ACC112 (cell line): Measurements from ENCODE around the gene PCBP3.
"Not testable (repeated sequence)": the region's sequence is repeated elsewhere in the genome, so short reads cannot be mapped to it uniquely, and the experiment has no call there.

ENCODE experiments used
- H2AFZ ChIP-seq: fragments of 200-600 bp; sonication (generic); one replicate; pipeline ENCODE4 v1.6.0; 2017; ENCODE audit warnings: antibody characterized with exemption, low read length; ENCODE audit not compliant: unreplicated experiment
- H3K27ac ChIP-seq: fragments of 200-600 bp; sonication (generic); 2 replicates; pipeline ENCODE4 v1.5.1; 2014; ENCODE audit warnings: low read depth, mild to moderate bottlenecking, antibody characterized with exemption, low read length, moderate library complexity
- H3K27me3 ChIP-seq: fragments of 200-600 bp; sonication (generic); 2 replicates; pipeline ENCODE4 v1.6.1; 2014; ENCODE audit warnings: mild to moderate bottlenecking, antibody characterized with exemption, low read length, moderate library complexity, mixed read lengths; ENCODE audit not compliant: insufficient read depth
- H3K36me3 ChIP-seq: fragments of 200-600 bp; sonication (generic); 2 replicates; pipeline ENCODE4 v1.6.1; 2016; ENCODE audit warnings: mild to moderate bottlenecking, antibody characterized with exemption, low read length, moderate library complexity, mixed read lengths; ENCODE audit not compliant: insufficient read depth
- H3K4me1 ChIP-seq: fragments of 200-600 bp; sonication (generic); one replicate; pipeline ENCODE4 v1.6.1; 2016; ENCODE audit warnings: low read length, mixed read lengths; ENCODE audit not compliant: insufficient read depth, unreplicated experiment, control insufficient read depth
- H3K4me3 ChIP-seq: fragments of 200-600 bp; sonication (generic); 2 replicates; pipeline ENCODE4 v1.5.1; 2014; ENCODE audit warnings: mild to moderate bottlenecking, low read depth, low read length
- H3K79me2 ChIP-seq: fragments of 200-600 bp; sonication (generic); one replicate; pipeline ENCODE4 v1.6.0; 2016; ENCODE audit warnings: low read length; ENCODE audit not compliant: control insufficient read depth, unreplicated experiment, insufficient read depth

Gene PCBP3

DNA sequence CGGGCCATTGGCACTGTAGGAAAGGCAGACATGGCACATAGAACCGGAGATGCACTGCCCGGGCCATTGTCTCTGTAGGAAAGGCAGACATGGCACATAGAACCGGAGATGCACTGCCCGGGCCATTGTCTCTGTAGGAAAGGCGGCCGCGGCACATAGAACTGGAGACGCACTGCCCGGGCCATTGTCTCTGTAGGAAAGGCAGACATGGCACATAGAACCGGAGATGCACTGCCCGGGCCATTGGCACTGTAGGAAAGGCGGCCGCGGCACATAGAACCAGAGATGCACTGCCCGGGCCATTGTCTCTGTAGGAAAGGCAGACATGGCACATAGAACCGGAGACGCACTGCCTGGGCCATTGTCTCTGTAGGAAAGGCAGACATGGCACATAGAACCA, 252.9 kb downstream of the PCBP3 start:
- H3K4me3 ChIP-seq, H3K79me2 ChIP-seq, H3K4me1 ChIP-seq, H2AFZ ChIP-seq, H3K27me3 ChIP-seq, H3K36me3 ChIP-seq, H3K27ac ChIP-seq: not testable (repeated sequence)

DNA sequence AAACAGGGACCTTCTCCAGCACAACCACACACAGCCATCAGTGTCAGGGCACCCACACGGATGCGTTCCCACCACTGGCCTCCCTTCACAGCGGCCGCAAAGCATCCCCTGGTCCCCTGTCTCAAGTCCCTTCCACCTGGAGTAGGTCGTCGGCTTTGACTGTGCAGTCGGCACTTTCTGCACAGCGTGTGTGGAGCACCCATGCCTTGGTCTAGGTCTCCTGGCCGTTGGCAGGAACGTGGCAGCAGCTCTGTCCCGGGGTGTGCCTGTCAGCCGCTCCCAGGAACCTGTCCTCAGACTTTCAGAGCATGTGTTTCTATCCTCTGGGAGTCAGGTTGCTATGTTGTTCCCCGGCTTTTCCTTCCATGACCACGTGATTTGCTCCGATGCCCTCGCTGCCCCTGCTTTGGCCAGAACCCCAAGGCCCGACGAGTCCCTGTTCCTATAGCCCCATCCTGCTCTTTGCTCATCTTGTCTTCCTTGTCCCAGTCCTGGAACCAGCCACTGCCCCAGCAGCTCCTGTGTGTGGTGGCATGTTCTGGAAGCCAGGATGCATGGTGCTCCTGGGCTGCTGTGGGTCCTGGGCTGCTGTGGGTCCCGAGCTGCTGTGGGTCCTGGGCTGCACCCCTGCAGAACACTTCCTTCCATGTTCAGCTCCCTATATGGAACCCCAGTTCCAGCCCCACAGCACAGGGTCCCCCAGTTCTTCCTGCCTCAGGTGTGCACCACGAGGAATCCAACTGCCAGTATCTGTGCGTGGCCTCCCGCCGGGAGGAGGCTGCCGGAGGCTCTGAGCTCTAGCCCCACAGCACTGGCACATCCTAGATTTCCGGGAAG, 253.9 kb downstream of the PCBP3 start:
- no peaks in the 10 kb centered on the region for H3K27me3 ChIP-seq
- no peak overlapping the region for H2AFZ ChIP-seq
- H3K79me2 ChIP-seq = no peaks in the 10 kb centered on the region
- H3K36me3 ChIP-seq = no peaks in the 10 kb centered on the region
- H3K27ac ChIP-seq = no peak overlapping the region
- no peak overlapping the region for H3K4me3 ChIP-seq
- peaks cover 9% of the 10 kb centered on the region for H3K4me1 ChIP-seq

GRCh38 chr21:45898028-45898350, 254.5 kb downstream of the PCBP3 start:
- H3K36me3 ChIP-seq = 0 out of 2 replicates have a peak, but pooled peaks cover 4% of the 10 kb centered on the region
- H3K4me1 ChIP-seq = peaks cover 9% of the 10 kb centered on the region
- H3K27me3 ChIP-seq = no peaks in the 10 kb centered on the region
- no peaks in the 10 kb centered on the region for H3K79me2 ChIP-seq
- no peak overlapping the region for H2AFZ ChIP-seq
- H3K27ac ChIP-seq = no peak overlapping the region
- H3K4me3 ChIP-seq = no peak overlapping the region

- Histone ChIP-seq H3K27me3 (no peaks in the 10 kb centered on the region), H3K4me1 (peaks cover 8% of the 10 kb centered on the region), H2AFZ (no peak overlapping the region), H3K27ac (no peak overlapping the region), H3K79me2 (no peaks in the 10 kb centered on the region), H3K36me3 (0 out of 2 replicates have a peak, but pooled peaks cover 5% of the 10 kb centered on the region), H3K4me3 (no peak overlapping the region)
Observed at GRCh38 chr21:45898781-45899180, 255.3 kb downstream of the PCBP3 start.

DNA sequence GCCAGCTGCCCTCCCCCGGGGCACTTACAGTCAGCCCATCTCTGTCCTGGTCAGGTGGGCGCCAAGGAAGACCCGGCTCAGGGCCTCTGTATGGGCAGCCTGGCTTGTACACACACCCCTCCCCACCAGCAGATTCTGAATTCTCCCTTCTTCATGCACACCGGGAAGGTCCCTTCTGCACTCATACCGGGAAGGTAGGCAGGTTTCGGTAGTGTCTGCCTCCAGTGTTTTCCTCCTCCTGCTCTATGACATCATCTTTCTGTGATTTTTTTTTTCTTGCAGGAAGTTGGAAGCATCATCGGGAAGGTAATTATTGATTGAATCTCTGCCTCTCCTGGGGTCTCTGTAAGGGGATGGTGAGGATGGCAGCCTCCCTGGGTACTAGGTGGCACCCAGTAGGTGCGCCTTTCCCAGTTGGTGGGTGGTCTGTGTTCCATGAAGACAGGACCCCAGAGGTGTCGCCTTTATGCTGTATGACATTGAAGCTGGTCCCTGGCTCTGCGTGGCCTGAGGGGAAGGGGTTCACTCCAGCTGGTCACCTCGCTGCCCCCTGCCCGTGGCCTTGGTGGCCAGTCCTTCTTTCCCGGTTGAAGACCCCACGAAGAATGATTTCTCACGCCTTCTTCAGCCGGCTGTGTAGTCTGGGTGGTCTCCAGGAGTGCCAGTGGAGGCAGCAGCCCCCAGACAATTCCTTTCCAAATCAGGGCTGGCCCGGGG, 255.9 kb downstream of the PCBP3 start:
- Histone ChIP-seq H3K27me3 (no peaks in the 10 kb centered on the region), H3K79me2 (no peaks in the 10 kb centered on the region), H2AFZ (no peak overlapping the region), H3K36me3 (0 out of 2 replicates have a peak, but pooled peaks cover 5% of the 10 kb centered on the region), H3K4me3 (no peak overlapping the region), H3K27ac (no peak overlapping the region), H3K4me1 (peaks cover 1% of the 10 kb centered on the region)

- H3K27ac ChIP-seq = no peak overlapping the region
- no peaks in the 10 kb centered on the region for H3K4me1 ChIP-seq
- H3K79me2 ChIP-seq = no peaks in the 10 kb centered on the region
- no peaks in the 10 kb centered on the region for H3K27me3 ChIP-seq
- H2AFZ ChIP-seq = no peak overlapping the region
- H3K4me3 ChIP-seq = no peak overlapping the region
- 0 out of 2 replicates have a peak, but pooled peaks cover 5% of the 10 kb centered on the region for H3K36me3 ChIP-seq
Observed at GRCh38 chr21:45900034-45900868, 256.7 kb downstream of the PCBP3 start.

GRCh38 chr21:45901061-45901690, 257.7 kb downstream of the PCBP3 start:
- no peak overlapping the region for H2AFZ ChIP-seq
- H3K4me1 ChIP-seq = no peaks in the 10 kb centered on the region
- H3K27me3 ChIP-seq = no peaks in the 10 kb centered on the region
- no peak overlapping the region for H3K27ac ChIP-seq
- H3K36me3 ChIP-seq = 0 out of 2 replicates have a peak, but pooled peaks cover 5% of the 10 kb centered on the region
- no peaks in the 10 kb centered on the region for H3K79me2 ChIP-seq
- H3K4me3 ChIP-seq = no peak overlapping the region

- Histone ChIP-seq H3K36me3 (0 out of 2 replicates have a peak, but pooled peaks cover 5% of the 10 kb centered on the region), H3K27me3 (no peaks in the 10 kb centered on the region), H3K4me3 (no peak overlapping the region), H3K79me2 (no peaks in the 10 kb centered on the region), H3K27ac (no peak overlapping the region), H3K4me1 (no peaks in the 10 kb centered on the region), H2AFZ (no peak overlapping the region)
Observed at GRCh38 chr21:45902292-45902995, 258.9 kb downstream of the PCBP3 start.

- Histone ChIP-seq H3K4me3 (no peak overlapping the region), H3K36me3 (0 out of 2 replicates have a peak, but pooled peaks cover 5% of the 10 kb centered on the region), H3K27me3 (no peaks in the 10 kb centered on the region), H3K4me1 (no peaks in the 10 kb centered on the region), H3K27ac (no peak overlapping the region), H2AFZ (no peak overlapping the region), H3K79me2 (no peaks in the 10 kb centered on the region)
Observed at GRCh38 chr21:45905196-45905595, 261.7 kb downstream of the PCBP3 start.
